ENCODE results near the gene ACP7.
A peak's percentile ranks its signal among the peaks of the same experiment; 100 is the strongest.
"Not testable (repeated sequence)": the region's sequence is repeated elsewhere in the genome, so short reads cannot be mapped to it uniquely, and the experiment has no call there.

The ACP7 gene, protein sequence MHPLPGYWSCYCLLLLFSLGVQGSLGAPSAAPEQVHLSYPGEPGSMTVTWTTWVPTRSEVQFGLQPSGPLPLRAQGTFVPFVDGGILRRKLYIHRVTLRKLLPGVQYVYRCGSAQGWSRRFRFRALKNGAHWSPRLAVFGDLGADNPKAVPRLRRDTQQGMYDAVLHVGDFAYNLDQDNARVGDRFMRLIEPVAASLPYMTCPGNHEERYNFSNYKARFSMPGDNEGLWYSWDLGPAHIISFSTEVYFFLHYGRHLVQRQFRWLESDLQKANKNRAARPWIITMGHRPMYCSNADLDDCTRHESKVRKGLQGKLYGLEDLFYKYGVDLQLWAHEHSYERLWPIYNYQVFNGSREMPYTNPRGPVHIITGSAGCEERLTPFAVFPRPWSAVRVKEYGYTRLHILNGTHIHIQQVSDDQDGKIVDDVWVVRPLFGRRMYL

DNA sequence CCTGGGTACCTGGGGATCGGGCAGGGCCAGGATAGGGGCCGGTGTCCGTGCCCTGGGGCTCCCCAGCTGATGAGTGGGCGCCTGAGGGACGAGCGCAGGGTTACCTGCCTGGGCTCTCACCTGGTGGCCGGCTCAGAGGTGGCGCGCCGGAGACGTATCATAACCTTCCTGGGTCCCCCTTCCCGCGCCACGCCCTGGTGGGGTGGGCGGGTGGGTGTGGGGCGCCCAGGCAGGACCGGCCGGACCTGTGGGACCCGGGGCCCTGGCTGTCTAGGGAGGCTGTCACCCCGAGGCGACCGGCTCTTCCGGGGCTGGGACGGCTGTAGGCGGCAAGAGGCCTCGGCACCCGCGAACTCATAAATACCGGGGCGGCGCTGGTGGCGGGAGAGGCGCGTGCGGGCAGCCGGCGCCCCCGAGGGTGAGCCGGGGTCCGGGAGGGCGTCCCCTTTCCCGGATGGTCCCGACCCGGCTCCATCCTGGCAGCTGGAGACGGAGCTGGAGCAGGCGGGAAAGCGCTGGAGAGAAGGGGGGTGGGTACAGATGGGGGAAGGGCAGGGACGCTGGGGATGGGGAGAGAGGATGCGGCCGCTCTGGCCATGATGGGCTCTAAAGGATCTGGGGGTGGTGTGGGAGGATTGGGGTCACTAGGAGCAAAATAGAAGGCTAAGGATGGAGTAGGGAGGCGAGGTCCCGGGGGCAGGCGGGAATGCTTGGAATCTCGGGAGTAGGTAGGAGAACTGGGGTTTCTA lies at the start of gene ACP7:
ACP7 (plus strand) TSS at position 386 of the 749 bp plus-strand sequence. CDS start 902 bp downstream, outside the sequence.
- no peak for DNase-seq

DNA sequence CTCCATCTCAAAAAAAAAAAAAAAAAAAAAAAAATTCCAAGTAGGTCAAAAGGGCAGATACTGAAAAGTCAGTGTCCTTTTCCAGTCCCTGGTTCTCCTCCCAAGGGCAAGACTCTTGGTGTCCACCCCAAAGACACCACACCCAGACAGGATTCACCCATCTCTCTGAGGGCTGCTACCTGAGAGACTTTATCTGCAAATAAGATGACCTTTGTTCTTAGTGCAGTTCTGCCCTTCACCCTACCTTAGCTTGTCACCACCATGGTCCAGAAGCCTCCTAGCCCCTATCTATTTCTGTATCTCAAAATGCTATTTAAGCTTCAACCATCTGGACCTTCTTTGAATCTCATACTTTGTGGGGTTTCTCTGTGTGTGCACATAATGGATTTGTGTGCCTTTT lies 47.6 kb upstream of the ACP7 start:
- DNase-seq, result no peak

DNA sequence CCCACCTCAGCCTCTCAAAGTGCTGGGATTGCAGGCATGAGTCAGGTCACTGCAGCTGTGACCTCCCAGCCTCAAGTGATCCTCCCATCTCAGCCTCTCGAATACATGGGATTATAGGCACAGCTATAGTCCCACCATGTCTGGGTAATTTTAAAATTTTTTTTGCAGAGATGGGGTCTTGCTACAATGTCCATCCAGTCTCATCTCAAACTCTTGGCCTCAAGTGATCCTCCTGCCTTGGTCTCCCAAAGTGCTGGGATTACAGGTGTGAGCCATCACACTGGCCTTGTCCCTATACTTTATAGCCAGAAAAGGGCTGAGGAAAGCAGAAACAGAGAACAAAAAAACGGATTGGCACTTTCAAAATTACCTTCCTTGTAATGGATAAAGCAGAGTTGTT lies 47.0 kb upstream of the ACP7 start:
- DNase-seq, result no peak

DNA sequence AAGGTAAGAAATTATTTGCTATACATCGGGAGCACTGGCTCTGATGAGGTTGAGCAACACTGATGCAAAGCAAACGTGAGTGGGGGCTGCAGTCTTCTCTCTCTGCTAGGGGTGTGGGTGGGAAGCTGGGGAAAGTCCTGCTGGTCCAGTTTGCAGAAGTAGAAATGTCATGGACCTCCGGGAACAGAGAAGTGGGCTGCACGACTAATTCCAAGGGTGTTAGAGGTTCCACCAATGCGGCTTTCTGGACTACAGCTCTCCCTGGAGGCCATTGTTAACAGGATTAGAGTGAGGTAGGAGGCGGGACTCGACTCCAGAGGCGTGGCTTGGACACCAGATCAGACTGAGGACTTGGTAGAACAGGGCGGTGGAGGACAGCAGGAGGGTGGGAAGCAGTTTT lies 46.1 kb upstream of the ACP7 start:
- DNase-seq, result no peak

DNA sequence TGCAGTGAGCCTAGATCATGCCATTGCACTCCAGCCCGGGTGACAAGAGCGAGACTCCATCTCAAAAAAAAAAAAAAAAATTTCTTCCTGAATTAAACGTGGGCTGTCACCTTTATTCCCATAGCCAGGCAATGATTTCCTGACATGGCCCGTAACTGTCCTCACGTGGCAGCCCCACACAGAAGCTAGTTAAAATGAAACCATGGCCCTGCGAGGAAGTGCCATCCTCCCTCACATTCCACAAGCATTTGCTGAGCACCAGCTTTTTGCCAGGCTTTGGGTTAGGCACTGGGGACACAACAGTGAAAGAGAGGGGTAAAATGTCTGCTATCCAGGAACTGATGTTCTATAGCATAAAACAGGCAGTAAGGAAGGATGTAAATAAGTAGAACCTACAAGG lies 38.7 kb upstream of the ACP7 start:
- no peak for DNase-seq

DNA sequence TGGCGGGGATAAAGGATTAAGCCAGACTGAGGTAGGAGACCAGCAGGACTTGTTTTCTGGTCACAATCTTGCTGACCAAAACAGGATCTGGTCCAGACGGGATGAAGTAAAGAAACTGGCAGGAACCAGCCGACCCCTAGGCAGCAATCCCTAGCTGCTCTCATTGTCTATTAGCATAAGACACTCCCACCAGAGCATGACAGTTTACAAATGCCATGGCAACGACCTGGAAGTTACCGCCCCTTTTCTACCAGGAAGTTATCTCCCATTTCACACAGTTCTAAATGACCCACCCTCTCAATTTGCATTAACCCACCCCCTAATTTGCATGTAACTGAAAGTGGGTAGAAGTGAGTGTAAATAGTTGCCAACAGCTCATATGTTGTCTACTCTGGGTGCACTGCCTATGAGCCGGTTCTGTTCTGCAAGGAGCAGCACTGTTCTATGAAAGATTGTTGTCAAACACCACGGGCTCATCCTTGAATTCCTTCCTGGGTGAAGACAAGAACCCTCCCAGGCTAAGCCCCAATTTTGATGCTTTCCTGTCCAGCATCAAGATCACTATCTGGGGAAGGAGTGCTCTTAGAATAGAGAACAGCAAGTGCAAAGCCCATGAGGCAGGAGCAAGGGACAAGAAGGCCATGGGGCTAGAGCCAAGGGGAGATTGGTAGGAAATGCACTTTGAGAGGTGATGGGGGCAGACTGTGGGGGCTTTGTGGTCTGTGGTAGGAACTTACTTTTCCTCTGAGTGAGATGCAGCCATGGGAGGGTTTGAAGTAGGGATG lies 37.9 kb upstream of the ACP7 start:
- no peak for DNase-seq

DNA sequence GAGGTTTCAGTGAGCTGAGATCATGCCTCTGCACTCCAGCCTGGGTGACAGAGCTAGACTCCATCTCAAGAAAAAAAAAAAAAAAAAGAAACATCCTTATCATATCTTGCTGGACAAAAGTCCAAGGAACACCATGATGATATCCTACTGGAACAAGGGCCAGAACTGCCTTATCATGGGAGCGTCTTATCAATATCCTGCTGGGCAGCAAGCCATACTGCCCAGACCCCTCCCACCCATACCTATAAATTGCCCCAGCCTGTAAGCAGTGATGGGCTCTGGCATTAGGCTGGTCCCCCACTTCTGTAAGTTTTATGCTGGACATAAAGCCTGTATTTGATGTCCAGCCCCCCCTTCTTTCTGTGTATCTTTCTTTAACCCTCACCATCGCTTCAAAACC lies 37.1 kb upstream of the ACP7 start:
- DNase-seq, result no peak

DNA sequence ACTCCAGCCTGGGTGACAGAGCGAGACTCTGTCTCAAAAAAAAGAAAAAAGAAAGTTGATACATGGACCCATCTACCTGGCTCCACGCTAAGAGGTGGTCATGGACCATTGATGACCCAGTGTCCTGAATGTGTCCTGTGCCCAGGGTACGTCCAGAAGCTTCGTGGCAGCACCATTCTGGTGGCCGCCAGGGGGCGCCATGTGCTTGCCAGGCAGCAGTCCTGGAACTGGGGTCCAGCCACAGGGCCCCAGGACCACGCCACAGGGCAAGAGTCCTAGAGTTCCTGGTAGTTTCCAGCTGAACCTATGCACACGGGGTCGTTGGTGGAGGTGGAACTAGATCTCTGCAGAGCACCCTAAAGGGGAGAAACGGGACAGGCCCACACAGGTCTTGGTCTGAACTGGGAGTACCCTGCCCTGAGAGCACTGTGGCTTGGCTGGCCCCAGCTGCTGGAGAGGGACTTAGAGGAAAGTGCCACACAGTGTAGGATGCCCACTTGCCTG lies 31.9 kb upstream of the ACP7 start:
- peak in 1 of 2 experiments; percentile 20 for DNase-seq

DNA sequence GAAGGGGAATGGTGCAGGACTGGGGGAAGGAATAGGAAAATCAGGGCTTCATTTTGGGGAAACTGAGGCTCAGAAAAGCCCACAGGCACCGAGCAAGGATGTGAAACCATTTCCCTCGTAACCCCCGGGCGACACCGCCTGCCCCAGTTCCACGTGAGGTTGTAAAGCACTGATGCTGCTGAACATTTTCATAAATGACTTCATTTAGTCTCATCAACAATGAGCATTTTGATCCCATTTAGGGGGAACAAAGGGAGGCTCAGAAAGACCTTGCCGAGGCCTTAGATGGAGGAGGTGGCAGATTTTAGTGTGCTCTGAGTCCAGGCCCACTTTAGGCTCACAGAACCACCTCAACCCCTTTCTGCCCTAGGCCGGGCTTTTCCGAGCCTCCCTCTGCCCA lies 31.3 kb upstream of the ACP7 start:
- no peak for DNase-seq

DNA sequence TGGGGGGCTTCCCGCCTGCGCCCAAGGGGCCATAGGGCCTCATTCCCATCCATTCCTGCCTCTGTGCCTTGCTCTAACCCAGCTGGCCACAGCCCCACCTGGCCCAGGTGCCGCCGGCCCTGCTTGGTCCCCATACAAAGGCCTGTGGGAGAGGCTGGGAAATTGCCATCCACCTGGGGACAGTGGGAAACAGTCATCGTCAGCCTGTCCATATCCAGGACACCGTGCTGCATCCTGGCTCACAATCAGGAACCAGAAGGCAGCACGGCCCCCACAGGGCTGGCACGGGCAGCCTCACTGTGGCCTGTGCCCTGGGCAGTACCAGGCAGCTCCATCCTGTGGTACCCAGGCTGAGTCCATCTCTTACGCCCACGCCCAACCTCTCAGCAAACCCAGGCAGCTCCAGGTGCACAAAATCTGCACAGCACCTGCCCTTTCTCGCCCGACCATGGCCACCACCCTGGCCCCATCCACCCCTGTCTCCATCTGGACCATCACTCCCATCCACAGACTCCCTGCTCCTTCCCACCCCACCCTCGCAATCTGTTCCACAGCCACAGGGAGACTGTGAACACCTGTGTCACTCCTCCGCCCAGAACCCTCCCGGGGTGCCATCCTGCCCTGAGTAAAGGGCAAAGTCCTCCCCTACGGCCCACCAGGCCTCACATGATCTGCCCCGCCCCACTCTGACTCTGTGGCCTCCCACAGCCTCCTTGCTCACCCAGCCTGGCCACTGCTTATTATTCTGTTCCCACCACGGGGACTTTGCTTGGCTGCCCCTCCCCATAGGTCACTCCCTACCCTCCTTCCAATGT lies 30.7 kb upstream of the ACP7 start:
- no peak for DNase-seq

DNA sequence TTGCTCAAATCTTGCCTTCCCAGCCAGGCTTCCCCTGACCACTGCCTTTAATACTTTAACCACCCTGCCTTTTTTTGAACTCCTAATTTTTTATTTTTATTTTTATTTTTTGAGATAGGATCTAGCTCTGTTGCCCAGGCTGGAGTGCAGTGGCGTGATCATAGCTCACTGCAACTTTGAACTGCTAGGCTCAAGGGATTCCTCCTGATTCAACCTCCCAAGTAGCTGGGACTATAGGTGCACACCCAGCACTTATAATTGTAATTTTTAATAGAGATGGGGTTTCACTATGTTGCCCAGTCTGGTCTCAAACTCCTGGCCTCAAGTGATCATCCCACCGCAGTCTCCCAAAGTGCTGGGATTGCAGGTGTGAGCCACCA lies 30.1 kb upstream of the ACP7 start:
- no peak for DNase-seq

DNA sequence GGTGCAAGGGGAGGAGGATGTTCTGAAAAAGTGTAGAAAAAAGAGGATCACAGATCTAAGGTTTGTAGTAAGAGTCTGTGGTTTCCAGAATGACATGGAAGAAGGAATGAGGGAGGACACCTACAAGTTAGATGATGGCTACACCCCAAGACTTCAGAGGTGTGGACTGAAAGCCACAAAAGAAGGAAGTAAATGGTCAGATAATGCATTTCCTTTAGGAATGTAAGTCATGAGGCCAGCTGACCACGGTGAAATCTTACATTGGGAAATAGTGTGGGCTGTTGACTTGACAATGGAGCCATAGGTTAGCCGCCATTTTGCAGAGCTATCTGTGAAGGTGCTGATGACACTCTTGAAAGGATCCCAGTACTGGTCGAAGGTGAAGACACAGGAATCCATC lies 26.6 kb upstream of the ACP7 start:
- DNase-seq, result no peak

DNA sequence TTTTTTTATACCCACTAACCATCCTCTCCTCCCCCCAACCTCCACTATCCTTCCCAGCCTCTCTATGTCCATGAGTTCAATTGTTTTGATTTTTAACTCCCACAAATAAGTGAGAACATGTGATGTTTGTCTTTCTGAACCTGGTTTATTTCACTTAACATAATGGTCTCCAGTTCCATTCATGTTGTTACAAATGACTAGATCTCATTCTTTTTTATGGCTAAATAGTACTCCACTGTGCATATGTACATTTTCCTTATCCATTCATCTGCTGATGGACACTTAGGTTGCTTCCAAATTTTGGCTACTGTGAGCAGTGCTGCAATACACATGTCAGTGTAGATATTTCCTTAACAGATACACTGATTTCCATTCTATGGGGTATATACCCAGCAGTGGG lies 24.9 kb upstream of the ACP7 start:
- DNase-seq, result no peak

DNA sequence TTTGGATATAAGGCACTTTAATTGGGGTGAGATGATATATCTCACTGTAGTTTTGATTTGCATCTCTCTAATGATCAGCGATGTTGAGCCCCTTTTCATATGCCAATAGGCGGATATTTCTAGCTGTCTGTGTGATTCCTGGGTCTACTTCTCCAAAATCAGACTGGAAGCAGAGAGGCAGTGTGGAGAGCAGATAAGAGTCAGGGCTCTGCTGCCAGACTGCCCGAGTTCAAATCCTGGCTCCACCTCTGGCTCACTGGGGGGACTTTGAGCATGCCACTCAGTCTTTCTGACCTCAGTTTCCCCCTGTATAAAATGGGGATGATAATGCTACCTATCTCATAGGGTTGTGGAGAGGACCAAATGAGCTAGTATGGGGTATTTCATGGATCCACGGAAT lies 24.0 kb upstream of the ACP7 start:
- DNase-seq, result no peak

DNA sequence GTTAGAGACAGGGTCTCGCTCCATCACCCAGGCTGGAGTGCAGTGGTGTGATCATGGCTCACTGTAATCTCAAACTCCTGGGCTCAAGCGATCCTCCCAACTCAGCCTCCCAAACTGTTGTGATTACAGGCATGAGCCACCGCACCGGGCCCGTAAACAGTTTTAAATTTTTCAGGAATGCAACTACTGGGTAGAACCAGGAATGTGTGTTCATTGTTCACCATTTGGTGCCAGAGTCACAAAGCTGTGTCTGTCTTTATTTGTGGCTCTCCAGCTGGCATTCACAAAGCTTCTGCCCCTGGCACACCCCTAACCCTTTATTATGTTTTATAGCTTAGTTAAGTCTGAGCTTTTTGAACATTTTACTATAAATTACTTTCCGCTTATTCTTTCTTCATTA lies 19.8 kb upstream of the ACP7 start:
- no peak for DNase-seq

DNA sequence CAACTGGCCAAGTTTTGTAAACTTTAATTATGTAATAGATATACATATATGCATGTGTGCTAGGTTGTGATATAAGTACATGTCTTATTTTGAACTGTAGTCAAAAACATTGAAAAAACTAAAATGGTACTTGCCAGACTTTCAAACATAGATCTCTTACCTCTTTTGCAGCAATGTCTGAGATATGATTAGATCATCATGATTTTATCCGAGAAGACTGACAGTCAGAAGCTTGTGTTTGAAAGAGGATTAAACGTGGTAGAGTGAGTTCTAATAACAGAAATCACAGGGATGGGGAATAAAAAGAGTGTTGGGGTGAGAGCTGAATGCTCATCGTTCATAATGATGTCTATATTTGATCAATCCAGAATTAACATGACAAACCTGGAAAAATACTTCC lies 18.2 kb upstream of the ACP7 start:
- DNase-seq, result no peak

DNA sequence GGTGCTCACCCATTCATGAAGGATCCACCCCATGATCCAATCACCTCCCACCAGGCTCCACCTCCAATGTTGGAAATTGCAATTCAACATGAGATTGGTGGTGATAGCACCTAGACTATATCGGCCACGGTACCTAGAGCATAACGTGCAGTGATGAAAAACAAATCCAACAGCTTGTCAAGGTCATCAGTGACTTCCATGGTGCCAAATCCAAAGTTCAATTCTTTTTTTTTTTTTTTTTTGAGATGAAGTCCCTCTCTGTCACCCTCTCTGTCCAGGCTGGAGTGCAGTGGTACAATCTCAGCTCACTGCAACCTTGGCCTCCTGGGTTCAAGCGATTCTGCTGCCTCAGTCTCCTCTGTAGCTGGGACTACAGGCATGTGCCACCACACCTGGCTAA lies 17.1 kb upstream of the ACP7 start:
- no peak for DNase-seq

DNA sequence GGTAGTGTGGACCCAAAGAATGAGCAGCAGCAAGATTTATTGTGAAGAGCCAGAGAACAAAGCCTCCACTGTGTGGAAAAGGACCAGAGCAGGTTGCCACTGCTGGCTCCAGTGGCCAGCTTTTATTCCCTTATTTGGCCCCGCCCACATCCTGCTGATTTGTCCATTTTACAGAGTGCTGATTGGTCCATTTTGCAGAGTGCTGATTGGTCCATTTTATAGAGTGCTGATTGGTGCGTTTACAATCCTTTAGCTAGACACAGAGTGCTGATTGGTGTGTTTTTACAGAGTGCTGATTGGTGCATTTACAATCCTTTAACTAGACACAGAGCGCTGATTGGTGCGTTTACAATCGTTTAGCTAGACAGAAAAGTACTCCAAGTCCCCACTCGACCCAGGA lies 15.9 kb upstream of the ACP7 start:
- not testable (repeated sequence) for DNase-seq

DNA sequence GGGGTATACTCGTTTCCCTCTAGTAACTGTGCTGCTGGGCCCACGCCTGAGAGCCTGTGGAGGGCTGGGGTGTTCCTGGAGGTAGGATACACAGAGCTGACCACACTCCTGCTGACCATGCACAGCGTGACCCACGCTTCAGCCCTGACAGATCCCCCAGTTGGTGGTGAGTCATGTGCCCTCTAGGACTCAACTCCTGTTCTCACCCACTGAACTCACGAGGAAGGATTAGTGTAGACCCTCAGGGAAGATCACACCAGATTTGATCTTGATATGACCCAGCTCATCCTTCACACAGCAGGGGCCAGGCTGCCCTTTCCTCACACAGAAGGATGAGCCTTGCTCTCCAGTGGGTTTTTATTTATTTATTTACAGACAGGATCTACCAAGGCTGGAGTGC lies 13.3 kb upstream of the ACP7 start:
- no peak for DNase-seq

DNA sequence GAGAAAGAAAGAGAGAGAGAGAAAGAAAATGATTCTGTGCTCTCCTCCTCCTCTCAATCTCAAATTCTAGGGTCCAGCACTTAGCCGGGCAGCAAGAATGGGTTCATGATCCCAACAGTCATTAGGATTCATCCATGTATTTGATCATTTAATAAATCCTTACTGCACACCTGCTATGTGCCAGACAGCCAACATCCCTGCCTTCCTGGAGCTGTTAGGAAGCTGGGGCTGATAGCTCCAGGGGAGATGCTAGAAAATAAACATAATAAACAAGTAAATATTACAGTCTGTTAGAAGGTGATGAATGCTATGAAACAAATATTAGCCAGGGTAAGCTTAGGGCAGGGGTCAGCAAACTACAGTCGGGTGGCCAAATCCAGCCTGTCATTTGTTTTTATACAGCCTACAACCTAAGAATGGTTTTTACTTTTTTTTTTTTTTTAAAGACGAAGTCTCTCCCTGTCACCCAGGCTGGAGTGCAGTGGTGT lies 9.9 kb upstream of the ACP7 start:
- no peak for DNase-seq

DNA sequence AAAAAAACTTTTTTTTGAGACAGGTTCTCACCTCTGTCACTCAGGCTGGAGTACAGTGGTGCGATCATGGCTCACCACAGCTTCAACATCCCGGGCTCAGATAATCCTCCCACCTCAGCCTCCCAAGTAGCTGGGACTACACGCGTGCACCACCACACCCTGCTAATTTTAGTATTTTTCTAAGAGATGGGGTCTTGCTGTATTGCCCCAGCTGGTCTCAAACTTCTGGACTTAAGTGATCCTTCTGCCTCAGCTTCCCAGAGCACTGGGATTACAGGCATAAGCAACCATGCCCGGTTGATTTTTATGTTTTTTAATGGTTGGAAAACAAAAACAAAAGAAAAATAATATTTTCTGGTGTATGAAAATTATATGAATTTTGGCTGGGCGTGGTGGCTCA lies 9.2 kb upstream of the ACP7 start:
- no peak for DNase-seq

DNA sequence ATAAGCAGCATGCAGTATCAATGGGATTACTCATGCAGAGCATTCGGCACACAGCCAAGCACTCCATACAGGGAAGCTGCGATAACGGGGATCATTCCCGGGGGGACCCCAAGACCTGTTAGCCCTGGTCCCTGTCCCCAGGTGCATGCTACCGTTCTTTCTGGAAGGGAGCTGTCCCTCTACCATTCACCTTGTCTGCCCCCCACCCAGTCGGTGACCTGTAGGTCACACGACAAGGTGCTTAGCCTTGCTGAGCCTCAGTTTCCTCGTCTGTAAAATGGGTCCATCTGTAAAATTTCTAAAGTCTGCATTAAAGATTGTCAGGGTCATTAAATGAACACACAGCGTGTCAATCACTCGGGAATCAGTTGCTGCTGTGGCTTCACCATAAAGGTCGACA lies 6.8 kb upstream of the ACP7 start:
- no peak for DNase-seq
